GM12878 (cell line): Measurements from ENCODE around the gene HERC5. TPM values are rescaled to one million over a fixed set of nuclear protein-coding genes. Genes with fewer than 3 reads are reported as not detected.

Experiments
- ATAC-seq: fragments of 200-7000 bp; cut with Tn5 transposase; 3 replicates; pipeline ENCODE4 v1.9.1; 2020; ENCODE audit warnings: mild to moderate bottlenecking, moderate library complexity
- BruUV-seq: library from RNA; stranded (reverse); fragments of 400-500 nt; replicated peaks from 2 replicates; lab custom pipeline; 2021; lab: Mats Ljungman, UMichigan
- CTCF ChIA-PET: fragments of 300-600 bp; sonication (Branson Sonifier 250); formaldehyde crosslinking; extraction: SDS; loops from one replicate; lab custom pipeline; 2021; ENCODE audit warnings: inconsistent platforms; lab: Yijun Ruan, JAX
- POLR2A ChIA-PET: fragments of 350-600 bp; formaldehyde crosslinking; extraction: SDS; loops from one replicate; lab custom pipeline; 2021; ENCODE audit warnings: inconsistent platforms; lab: Charles Lee
- RAD21 ChIA-PET: fragments of 300-600 bp; sonication (Branson Sonifier 250); formaldehyde crosslinking; loops from one replicate; lab custom pipeline; 2023; ENCODE audit warnings: antibody characterized with exemption; ENCODE audit not compliant: unreplicated experiment; lab: Charles Lee
- SMC1A ChIA-PET: fragments of 300-600 bp; sonication (Branson Sonifier 250); formaldehyde crosslinking; loops from one replicate; lab custom pipeline; 2023; ENCODE audit not compliant: unreplicated experiment, uncharacterized antibody; lab: Charles Lee
- DNase-seq: peaks from one replicate; pipeline ENCODE4 v3.0.0-alpha.2; 2011; ENCODE audit warnings: low read depth, low spot score
- FAIRE-seq: peaks from 3 replicates; lab custom pipeline; 2011; peaks lifted over from hg19 to GRCh38; lab: Jason Lieb, UNC
- H2AFZ ChIP-seq: 2 replicates; pipeline ENCODE4 v1.6.0; 2011; ENCODE audit warnings: low read depth, low read length, control low read depth; ENCODE audit not compliant: control insufficient read depth
- H3K27ac ChIP-seq: 2 replicates; pipeline ENCODE4 v1.5.1; 2011; ENCODE audit warnings: control low read depth; ENCODE audit not compliant: control insufficient read depth, insufficient read depth
- H3K27me3 ChIP-seq, 2 experiments: replicated peaks in 1 of 2; 2 replicates each; pipeline versions ENCODE4 v1.6.0 to v1.6.1; 2011; ENCODE audit warnings: low read length in 1 of 2; ENCODE audit not compliant: control insufficient read depth in 2 of 2, insufficient read depth in 2 of 2
- H3K36me3 ChIP-seq, 2 experiments: 2 replicates each; pipeline ENCODE4 v1.5.1; 2011; ENCODE audit warnings: low read length in 1 of 2; ENCODE audit not compliant: control insufficient read depth in 2 of 2, insufficient read depth in 2 of 2
- H3K4me1 ChIP-seq: 2 replicates; pipeline ENCODE4 v1.6.1; 2011; ENCODE audit warnings: mild to moderate bottlenecking, low read length, moderate library complexity, mixed read lengths; ENCODE audit not compliant: control insufficient read depth, insufficient read depth
- H3K4me2 ChIP-seq: 2 replicates; pipeline ENCODE4 v1.6.0; 2011; ENCODE audit warnings: control low read depth; ENCODE audit not compliant: control insufficient read depth, insufficient read depth
- H3K4me3 ChIP-seq: fragments of 200-600 bp; sonication (generic); 2 replicates; pipeline ENCODE4 v1.5.1; 2016
- H3K79me2 ChIP-seq: 2 replicates; pipeline ENCODE4 v1.6.0; 2011; ENCODE audit warnings: low read length; ENCODE audit not compliant: control insufficient read depth, insufficient read depth
- H3K9ac ChIP-seq: 2 replicates; pipeline ENCODE4 v1.8.0; 2011; ENCODE audit warnings: low read length, control low read depth, mixed read lengths; ENCODE audit not compliant: control insufficient read depth, insufficient read depth
- H3K9me3 ChIP-seq: replicated peaks from 3 replicates; pipeline ENCODE4 v1.5.1; 2011; ENCODE audit warnings: mild to moderate bottlenecking, low read length; ENCODE audit not compliant: control insufficient read depth, insufficient read depth
- H4K20me1 ChIP-seq: 2 replicates; pipeline ENCODE4 v1.6.0; 2011; ENCODE audit not compliant: control insufficient read depth, insufficient read depth
- CBFB ChIP-seq: IDR thresholded peaks from 2 replicates; pipeline ENCODE4 v1.6.1; 2016; ENCODE audit warnings: antibody characterized with exemption, low read depth
- CHD4 ChIP-seq: fragments of 200-600 bp; sonication (generic); IDR thresholded peaks from 2 replicates; pipeline ENCODE4 v1.6.1; 2016; ENCODE audit warnings: mild to moderate bottlenecking
- ESRRA ChIP-seq: IDR thresholded peaks from 2 replicates; pipeline ENCODE4 v1.6.1; 2012; ENCODE audit warnings: mild to moderate bottlenecking, low read length, improper control_type of control experiment
- MEF2B ChIP-seq: fragments of 450-650 bp; IDR thresholded peaks from 2 replicates; pipeline ENCODE4 v1.6.1; 2018; ENCODE audit warnings: mild to moderate bottlenecking, moderate library complexity; ENCODE audit not compliant: partially characterized antibody, poor library complexity, severe bottlenecking
- SUZ12 ChIP-seq: fragments of 200-600 bp; sonication (generic); IDR thresholded peaks from one replicate; pipeline ENCODE4 v1.6.1; 2018; ENCODE audit warnings: antibody characterized with exemption, mild to moderate bottlenecking; ENCODE audit not compliant: unreplicated experiment
- WGBS: methylation state at CpG from one replicate; pipeline ENCODE4 v1.1.6; 2016; ENCODE audit warnings: low lambda C conversion rate; ENCODE audit not compliant: insufficient replicate concordance, insufficient coverage; ENCODE audit errors: missing lambda C conversion rate; 5-methylcytosine and 5-hydroxymethylcytosine counted together
- in situ Hi-C: fragments of 300-500 bp; cut with MboI; formaldehyde crosslinking; loops from 9 replicates; pipeline ENCODE4 v1.14.3; 2018; ENCODE audit warnings: mixed read lengths
- intact Hi-C: fragments of 100-400 bp; cut with micrococcal nuclease; formaldehyde crosslinking; loops from one replicate; pipeline ENCODE4 v1.14.2; 2022; ENCODE audit not compliant: unreplicated experiment
- polyA plus RNA-seq, 11 experiments: library from polyadenylated mRNA; depleted of rRNA in 4 of 11; unstranded in 6 of 11; stranded (reverse) in 5 of 11; fragments of >200 nt; fragmentation: Nextera tagmentation in 4 of 11; fragmentation: Illumina TruSeq in 1 of 11; extraction: Ambion mirVana in 4 of 11; extraction: Trizol in 1 of 11; gene quantifications; 1 replicate in 1 of 11; 2 replicates in 10 of 11; pipeline versions ENCODE4 v1.2.1 to v1.2.3, GENCODE V29; 2011 to 2016; ENCODE audit warnings: inconsistent platforms in 2 of 11, missing spikeins in 2 of 11, low read depth in 1 of 11
- total RNA-seq, 4 experiments: library from RNA; depleted of rRNA in 3 of 4; stranded (reverse); fragments of >200 nt in 3 of 4; fragmentation: Illumina TruSeq in 1 of 4; extraction: Trizol in 1 of 4; gene quantifications; 2 replicates each; pipeline versions ENCODE4 v1.2.1 to v1.2.3, GENCODE V29; 2013 to 2021
- TF ChIP-seq, protein P1 (sequence below): fragments of 450-650 bp; IDR thresholded peaks from 2 replicates; pipeline ENCODE4 v1.6.1; 2017; ENCODE audit warnings: mild to moderate bottlenecking, low read depth, inconsistent platforms; ENCODE audit not compliant: poor library complexity, severe bottlenecking
- TF ChIP-seq, protein P2 (sequence below): fragments of 450-650 bp; IDR thresholded peaks from 2 replicates; pipeline ENCODE4 v1.6.1; 2017; ENCODE audit warnings: antibody characterized with exemption, mild to moderate bottlenecking, moderate library complexity
- TF ChIP-seq, protein P3 (sequence below): IDR thresholded peaks from 2 replicates; pipeline ENCODE4 v1.6.1; 2012; ENCODE audit warnings: low read depth, low read length, improper control_type of control experiment

Gene HERC5
- total and polyA plus RNA-seq, 10 of the 15 experiments (the other 5 are each of a cell fraction or from before 2014, with no cell fraction given), result 12.5 to 60.7 (median 25.1) TPM

DNA sequence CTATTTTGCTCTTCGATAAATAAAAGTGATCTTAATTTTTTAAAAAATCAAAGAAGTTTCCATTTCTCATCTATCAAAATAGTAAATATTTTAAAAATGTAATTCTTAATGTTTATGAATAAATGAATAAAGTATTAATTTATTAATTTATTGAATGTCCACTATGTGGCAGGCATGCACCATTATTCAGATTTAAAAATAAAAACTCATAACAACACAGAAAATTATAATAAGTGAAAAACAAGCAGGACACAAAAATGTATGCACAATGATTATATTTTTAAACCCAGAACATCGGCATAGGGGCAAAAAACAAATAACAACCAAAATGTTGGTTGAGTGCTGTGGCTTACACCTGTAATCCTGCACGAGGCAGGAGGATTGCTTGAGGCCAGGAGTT, 71.9 kb downstream of the HERC5 start:
- no peak for ATAC-seq
- H3K79me2 ChIP-seq, result peaks cover 4% of the 10 kb centered on the region
- POLR2A ChIA-PET, result no interaction called here
- 65% methylated on average over 3 of the region's 3 CpGs for WGBS
- no peak overlapping the region for H3K9ac ChIP-seq
- in situ Hi-C loops, result loop anchor here (5.0 kb wide), 1 partner anchor 493 kb away; no protein-coding TSS in a partner anchor
- SMC1A ChIA-PET, result interaction anchor here (0.6 to 1.4 kb wide), 2 partner anchors 222 to 494 kb away, joined by 3 to 4 read pairs; no protein-coding TSS in a partner anchor
- DNase-seq, result no peak
- no TSS peak for BruUV-seq
- H3K9me3 ChIP-seq, result no peaks in the 10 kb centered on the region
- peaks cover 31% of the 10 kb centered on the region for H3K4me1 ChIP-seq
- no peak for FAIRE-seq
- intact Hi-C loops, result loop anchor here (10.0 kb wide), 1 partner anchor 586 kb away; the partner anchor contains the start of gene TIGD2
- RAD21 ChIA-PET, result interaction anchor here (0.6 kb wide), 1 partner anchor 359 kb away, joined by 3 read pairs; no protein-coding TSS in a partner anchor
- H3K4me2 ChIP-seq, result no peak overlapping the region
- no peak overlapping the region for H3K27ac ChIP-seq
- no peaks in the 10 kb centered on the region for H3K36me3 ChIP-seq
- H2AFZ ChIP-seq, result no peak overlapping the region
- CTCF ChIA-PET, result interaction anchor here (1.0 to 4.4 kb wide), 4 partner anchors 11 to 310 kb away, joined by 3 to 17 read pairs (median 4); no protein-coding TSS in a partner anchor
- H3K27me3 ChIP-seq, result no peaks in the 10 kb centered on the region
- TF ChIP-seq, protein P1, sequence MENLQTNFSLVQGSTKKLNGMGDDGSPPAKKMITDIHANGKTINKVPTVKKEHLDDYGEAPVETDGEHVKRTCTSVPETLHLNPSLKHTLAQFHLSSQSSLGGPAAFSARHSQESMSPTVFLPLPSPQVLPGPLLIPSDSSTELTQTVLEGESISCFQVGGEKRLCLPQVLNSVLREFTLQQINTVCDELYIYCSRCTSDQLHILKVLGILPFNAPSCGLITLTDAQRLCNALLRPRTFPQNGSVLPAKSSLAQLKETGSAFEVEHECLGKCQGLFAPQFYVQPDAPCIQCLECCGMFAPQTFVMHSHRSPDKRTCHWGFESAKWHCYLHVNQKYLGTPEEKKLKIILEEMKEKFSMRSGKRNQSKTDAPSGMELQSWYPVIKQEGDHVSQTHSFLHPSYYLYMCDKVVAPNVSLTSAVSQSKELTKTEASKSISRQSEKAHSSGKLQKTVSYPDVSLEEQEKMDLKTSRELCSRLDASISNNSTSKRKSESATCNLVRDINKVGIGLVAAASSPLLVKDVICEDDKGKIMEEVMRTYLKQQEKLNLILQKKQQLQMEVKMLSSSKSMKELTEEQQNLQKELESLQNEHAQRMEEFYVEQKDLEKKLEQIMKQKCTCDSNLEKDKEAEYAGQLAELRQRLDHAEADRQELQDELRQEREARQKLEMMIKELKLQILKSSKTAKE, result no peak
- TF ChIP-seq SUZ12 (no peak), ESRRA (no peak), MEF2B (no peak), CHD4 (no peak), CBFB (no peak)
- TF ChIP-seq, protein P2, sequence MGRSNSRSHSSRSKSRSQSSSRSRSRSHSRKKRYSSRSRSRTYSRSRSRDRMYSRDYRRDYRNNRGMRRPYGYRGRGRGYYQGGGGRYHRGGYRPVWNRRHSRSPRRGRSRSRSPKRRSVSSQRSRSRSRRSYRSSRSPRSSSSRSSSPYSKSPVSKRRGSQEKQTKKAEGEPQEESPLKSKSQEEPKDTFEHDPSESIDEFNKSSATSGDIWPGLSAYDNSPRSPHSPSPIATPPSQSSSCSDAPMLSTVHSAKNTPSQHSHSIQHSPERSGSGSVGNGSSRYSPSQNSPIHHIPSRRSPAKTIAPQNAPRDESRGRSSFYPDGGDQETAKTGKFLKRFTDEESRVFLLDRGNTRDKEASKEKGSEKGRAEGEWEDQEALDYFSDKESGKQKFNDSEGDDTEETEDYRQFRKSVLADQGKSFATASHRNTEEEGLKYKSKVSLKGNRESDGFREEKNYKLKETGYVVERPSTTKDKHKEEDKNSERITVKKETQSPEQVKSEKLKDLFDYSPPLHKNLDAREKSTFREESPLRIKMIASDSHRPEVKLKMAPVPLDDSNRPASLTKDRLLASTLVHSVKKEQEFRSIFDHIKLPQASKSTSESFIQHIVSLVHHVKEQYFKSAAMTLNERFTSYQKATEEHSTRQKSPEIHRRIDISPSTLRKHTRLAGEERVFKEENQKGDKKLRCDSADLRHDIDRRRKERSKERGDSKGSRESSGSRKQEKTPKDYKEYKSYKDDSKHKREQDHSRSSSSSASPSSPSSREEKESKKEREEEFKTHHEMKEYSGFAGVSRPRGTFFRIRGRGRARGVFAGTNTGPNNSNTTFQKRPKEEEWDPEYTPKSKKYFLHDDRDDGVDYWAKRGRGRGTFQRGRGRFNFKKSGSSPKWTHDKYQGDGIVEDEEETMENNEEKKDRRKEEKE, result no peak
- TF ChIP-seq, protein P3, sequence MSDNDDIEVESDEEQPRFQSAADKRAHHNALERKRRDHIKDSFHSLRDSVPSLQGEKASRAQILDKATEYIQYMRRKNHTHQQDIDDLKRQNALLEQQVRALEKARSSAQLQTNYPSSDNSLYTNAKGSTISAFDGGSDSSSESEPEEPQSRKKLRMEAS, result no peak
- no peak overlapping the region for H3K4me3 ChIP-seq
- H4K20me1 ChIP-seq, result no peaks in the 10 kb centered on the region
